NK-92 treated with Interleukin-12 subunit alpha and Interleukin-12 subunit beta, amount 100 ng/mL, for 24 hours (cell line): ENCODE measurements around the gene ISY1.
A peak's percentile ranks its signal among the peaks of the same experiment; 100 is the strongest.
"Not testable (repeated sequence)": the region's sequence is repeated elsewhere in the genome, so short reads cannot be mapped to it uniquely, and the experiment has no call there.

Source experiments
- DNase-seq: peaks from one replicate; lab custom pipeline; 2025; lab: John Stamatoyannopoulos, UW

Gene ISY1

GRCh38 chr3:129166579-129167332, 5.9 kb upstream of the ISY1 start:
- DNase-seq = no peak

DNA sequence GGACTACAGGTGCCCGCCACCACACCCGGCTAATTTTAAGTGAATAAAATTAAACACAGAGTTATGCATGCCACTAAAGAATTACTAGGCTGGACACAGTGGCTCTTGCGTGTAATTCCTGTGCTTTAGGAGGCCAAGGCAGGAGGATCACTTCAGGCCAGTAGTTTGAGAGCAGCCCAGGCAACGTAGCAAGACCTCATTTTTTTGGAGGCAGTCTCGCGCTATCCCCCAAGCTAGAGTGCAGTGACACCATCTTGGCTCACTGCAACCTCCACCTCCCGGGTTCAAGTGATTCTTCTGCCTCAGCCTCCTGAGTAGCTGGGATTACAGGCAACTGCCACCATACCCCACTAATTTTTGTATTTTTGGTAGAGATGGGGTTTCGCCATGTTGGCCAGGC, 4.7 kb upstream of the ISY1 start:
- not testable (repeated sequence) for DNase-seq

DNA sequence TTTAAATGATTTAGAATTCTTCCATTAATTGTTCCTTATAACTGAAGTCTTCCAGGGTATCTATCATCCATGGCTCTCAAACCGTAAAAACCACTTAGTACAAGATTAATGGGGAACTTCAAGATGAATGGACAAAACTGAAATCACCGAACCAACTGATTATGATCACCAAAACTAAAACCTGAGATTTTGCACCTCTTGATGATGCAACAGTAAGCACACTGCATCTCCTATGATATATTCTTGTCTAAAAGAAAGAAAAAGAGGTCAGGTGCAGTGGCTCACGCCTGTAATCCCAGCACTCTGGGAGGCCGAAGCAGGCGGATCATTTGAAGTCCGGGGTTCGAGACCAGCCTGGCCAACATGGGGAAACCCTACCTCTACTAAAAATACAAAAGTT, 3.6 kb upstream of the ISY1 start:
- DNase-seq = no peak

GRCh38 chr3:129162729-129163579, 2.1 kb upstream of the ISY1 start:
- DNase-seq = no peak

GRCh38 chr3:129161860-129162271, 1.0 kb upstream of the ISY1 start:
- DNase-seq = no peak

DNA sequence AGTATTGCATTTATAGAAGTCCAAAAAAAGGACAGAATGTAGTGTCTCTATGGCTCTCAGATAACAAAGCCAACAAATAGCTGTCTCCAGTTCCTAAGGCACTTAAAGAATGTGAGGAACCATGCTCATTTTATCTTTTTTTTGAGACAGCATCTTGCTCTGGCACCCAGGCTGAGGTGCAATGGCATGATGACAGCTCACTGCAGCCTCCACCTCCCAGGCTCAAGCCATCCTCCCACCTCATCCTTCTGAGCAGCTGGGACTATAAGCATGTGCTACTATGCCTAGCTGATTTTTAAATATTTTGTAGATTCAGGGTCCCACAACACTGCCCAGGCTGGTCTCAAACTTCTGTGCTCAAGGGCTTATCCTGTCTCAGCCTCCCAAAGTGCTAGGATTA, 16.1 kb downstream of the ISY1 start:
- DNase-seq = no peak

- not testable (repeated sequence) for DNase-seq
These were observed 19.9 kb downstream of the ISY1 start for GRCh38 chr3:129141011-129141410.

GRCh38 chr3:129139911-129140310, 21.0 kb downstream of the ISY1 start:
- no peak for DNase-seq

DNA sequence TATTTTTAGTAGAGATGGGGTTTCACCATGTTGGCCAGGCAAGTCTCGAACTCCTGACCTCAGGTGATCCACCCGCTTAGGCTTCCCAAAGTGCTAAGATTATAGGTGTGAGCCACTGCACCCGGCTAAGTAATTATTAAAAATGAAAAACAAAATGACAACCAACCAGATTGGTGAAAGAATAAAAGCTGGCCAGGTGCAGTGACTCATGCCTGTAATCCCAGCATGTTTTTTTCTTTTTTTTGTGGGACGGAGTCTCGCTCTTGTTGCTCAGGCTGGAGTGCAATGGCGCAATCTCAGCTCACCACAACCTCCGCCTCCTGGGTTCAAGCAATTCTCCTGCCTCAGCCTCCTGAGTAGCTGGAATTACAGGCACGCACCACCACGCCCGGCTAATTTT, 24.6 kb downstream of the ISY1 start:
- DNase-seq = not testable (repeated sequence)

DNA sequence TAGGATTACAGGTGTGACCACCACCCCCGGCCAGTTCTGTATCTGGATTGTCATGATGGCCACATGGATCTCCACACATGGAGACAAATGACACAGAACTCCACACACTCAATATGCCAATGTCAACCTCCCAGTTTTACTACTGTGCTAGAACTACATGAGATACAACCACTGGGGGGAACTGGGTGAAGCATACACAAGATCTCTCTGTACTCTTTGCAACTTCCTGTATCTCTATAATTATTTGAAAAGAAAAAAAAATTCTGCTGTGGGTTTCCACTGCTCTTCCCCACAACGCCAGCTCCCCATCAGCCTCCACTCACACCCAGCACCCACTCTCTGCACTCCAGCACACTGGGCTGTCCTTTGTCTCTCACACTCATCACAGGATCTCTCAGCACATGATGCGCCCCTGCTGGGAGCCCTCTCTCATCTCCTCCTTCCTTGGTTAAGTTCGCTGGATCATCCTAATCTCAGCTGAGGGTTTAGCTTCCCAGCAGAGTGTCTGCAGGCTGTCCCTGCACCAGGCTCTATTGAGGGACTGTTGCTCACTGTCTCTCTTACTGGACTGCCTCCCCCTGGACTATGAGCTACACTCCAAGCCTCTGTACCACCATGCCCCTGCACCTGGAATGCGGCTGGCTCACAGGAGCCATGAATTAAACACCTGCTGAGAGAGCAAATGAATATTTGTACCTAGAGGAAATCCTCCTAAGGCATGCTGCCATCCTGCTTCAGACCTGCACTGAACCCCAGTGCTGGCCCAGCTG, 28.6 kb downstream of the ISY1 start:
- no peak for DNase-seq

DNA sequence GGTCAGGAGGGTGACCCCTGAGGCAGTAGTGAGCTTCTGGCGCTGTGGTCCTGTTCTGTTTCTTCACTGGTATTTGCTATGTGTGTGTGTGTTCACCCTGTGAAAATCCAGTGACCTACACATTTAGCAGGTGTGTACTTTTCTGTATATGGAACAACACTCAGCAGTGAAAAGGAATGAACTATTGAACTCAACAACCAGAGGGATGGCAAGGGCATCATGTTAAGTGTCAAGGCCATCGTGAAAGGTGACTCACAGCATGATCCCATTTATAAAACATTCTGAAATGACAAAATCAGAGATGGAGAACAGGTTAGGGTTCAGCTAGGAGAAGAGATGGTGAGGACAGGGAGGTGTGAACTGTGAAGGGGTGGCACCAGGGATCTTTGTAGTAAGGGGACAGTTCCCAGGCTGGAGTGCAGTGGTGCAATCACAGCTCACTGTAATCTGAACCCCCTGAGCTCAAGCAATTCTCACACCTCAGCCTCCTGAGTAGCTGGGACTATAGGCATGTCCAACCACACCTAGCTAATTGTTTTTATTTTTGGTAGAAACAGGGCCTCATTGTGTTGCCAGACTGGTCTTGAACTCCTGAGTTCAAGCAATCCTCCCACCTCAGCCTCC, 29.3 kb downstream of the ISY1 start:
- DNase-seq = no peak

- DNase-seq = no peak
These were observed 30.5 kb downstream of the ISY1 start for GRCh38 chr3:129130291-129130813.

DNA sequence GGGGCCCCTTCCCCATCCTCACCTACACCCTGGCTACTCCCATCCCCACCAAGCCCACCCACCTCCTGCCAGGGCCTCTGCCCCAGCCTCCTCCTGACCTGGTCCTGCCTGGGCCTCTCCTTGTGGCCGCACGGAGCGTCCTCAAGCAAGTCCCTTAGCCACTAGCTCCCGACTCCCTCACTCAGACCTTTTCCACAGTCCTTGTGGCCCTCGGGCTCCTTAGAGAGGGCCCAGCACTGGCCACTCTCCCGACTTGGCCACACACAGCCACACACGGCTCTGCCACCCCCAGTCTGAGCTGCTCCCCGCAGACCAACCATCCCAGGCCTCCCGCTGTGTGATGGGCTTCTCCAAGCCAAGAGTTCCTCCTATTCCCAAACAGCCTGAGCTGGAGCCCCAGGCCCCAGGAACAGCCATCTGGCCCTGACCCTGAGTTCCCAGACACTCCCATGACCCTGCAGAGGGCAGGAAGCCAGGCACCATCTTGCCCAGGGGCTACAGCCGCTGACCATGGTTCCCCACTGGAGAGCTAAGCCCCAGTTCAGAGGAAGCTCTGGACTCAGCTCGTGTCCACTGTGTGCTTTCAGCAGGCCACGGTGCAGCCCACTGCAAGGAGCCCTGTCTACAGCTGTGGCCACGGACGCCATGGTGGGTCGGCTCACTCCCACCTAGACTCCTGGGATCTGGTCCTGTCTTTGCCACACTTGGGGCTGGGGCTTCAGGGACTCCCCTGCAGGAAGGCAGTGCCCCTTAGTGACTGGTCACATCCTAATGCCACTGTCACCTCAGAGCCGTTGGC, 32.3 kb downstream of the ISY1 start:
- no peak for DNase-seq

- DNase-seq = no peak
These were observed 34.1 kb downstream of the ISY1 start for GRCh38 chr3:129126726-129127280.

GRCh38 chr3:129123314-129124060, 37.4 kb downstream of the ISY1 start:
- peak; percentile 44 for DNase-seq

- no peak for DNase-seq
These were observed 38.4 kb downstream of the ISY1 start for GRCh38 chr3:129122412-129123011.

DNA sequence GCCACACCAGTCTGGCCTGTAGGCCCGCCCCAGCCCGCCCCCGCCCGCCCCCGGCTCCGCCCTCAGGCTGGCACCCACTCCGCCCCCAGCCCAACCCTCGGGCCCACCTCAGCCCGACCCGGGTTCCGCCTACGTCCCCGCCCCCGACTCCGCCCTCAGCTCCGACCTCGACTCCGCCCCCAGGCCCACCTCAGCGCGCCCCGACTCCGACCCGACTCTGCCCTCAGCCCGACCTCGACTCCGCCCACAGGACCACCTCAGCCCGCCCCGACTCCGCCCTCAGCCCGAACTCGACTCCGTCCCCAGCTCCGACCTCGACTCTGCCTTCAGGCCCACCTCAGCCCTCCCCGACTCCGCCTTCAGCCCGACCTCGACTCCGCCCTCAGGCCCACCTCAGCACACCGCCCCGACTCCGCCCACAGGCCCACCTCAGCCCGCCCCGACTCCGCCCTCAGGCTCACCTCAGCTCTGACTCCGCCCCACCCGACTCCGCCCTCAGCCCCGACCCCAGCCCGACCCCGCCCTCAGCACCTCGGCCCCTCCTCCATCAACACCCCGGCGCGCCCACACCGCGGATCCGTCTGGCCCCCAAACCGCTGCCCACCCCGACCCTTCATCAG, 39.0 kb downstream of the ISY1 start, which contains the start of gene RAB43:
RAB43 (minus strand) TSS at position 13 of the 620 bp plus-strand sequence. CDS start 315 bp downstream, outside the sequence.
- peak; percentile 96 for DNase-seq

DNA sequence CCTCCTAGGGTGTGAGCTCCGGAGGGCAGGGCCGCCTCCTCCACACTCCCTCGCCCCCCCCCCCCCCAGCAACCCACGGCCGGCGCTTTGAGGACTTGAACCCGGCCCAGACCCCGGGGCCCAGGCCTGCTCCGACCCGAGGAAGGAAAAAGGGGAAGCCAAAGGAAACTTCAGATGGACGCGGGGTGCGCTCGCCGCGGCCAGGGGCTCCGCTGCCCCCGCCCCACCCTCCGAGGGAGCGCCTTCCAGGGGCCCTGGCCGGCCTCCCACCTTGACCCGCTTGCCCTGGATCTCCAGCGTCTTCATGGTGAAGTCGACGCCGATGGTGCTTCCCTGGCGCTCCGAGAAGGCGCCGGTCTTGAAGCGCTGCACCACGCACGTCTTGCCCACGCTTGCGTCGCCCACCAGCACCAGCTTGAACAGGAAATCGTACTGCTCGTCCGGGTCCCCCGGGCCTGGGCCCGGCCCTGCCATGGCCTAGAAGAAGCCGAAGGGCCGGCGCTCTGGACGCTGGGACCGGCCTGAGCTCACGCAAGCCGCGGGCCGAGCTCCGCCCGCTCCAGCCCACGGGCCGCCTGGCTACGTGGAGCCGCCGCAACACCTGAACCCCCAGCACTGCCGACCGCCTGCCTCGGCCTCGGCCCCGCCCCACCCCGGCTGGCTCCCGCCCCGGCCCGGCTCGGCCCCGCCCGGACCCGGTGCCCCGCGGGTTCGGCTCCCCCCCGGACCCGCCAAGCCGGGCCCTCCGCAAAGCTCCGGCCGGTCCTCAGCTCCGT, 39.7 kb downstream of the ISY1 start:
- peak; percentile 51 for DNase-seq
